ENCODE data around the gene C5orf24.
"Not testable (repeated sequence)": the region's sequence is repeated elsewhere in the genome, so short reads cannot be mapped to it uniquely, and the experiment has no call there.

The C5orf24 gene

DNA sequence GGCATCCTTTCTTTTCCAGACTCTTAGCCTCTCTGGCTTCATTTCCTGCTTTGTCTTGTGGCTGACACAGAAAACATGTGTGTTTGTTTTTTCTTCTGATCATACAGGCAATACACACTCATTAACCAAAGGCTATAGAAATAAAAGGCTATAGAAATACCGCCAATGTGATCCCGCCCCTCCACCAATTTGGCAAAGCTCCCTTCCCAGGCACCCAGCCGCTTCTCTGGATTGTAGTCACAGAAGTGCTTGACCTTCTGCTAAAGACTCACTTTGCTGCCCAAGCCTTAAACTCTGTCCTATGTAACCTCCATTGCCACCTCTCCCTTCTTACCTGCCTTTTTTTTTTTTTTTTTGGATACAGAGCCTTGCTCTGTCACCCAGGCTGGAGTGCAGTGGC lies 33.7 kb downstream of the C5orf24 start:
- no peak for DNase-seq (ENCODE audit: low read depth)
- H3K4me3 ChIP-seq (ENCODE audit: low read depth, low read length): no peak overlapping the region
- TF ChIP-seq, protein P1, sequence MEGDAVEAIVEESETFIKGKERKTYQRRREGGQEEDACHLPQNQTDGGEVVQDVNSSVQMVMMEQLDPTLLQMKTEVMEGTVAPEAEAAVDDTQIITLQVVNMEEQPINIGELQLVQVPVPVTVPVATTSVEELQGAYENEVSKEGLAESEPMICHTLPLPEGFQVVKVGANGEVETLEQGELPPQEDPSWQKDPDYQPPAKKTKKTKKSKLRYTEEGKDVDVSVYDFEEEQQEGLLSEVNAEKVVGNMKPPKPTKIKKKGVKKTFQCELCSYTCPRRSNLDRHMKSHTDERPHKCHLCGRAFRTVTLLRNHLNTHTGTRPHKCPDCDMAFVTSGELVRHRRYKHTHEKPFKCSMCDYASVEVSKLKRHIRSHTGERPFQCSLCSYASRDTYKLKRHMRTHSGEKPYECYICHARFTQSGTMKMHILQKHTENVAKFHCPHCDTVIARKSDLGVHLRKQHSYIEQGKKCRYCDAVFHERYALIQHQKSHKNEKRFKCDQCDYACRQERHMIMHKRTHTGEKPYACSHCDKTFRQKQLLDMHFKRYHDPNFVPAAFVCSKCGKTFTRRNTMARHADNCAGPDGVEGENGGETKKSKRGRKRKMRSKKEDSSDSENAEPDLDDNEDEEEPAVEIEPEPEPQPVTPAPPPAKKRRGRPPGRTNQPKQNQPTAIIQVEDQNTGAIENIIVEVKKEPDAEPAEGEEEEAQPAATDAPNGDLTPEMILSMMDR (IDR thresholded peaks at IDR 0.05; ENCODE audit: low read depth, low read length): no peak
- TF ChIP-seq MYC (IDR thresholded peaks at IDR 0.05; ENCODE audit: low read depth, low read length) (no peak), POLR2A (IDR thresholded peaks at IDR 0.05; ENCODE audit: extremely low read depth, insufficient read length) (no peak)
- TF ChIP-seq, protein P2, sequence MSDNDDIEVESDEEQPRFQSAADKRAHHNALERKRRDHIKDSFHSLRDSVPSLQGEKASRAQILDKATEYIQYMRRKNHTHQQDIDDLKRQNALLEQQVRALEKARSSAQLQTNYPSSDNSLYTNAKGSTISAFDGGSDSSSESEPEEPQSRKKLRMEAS (IDR thresholded peaks at IDR 0.05; ENCODE audit: low read depth, low read length): no peak

DNA sequence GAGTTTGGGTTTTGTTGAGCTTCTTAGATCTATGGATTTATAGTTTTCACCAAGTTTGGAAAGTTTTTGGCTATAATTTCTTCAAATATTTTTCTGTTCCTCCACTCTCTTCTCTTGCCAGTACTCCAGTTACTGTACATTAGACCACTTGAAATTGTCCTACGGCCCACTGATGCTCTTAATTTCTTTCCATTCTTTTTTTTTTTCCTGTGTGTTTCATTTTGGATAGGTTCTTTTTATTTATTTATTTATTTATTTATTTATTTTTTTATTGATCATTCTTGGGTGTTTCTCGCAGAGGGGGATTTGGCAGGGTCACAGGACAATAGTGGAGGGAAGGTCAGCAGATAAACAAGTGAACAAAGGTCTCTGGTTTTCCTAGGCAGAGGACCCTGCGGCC lies 35.2 kb downstream of the C5orf24 start:
- DNase-seq (ENCODE audit: low read depth); H3K4me3 ChIP-seq (ENCODE audit: low read depth, low read length): not testable (repeated sequence)

DNA sequence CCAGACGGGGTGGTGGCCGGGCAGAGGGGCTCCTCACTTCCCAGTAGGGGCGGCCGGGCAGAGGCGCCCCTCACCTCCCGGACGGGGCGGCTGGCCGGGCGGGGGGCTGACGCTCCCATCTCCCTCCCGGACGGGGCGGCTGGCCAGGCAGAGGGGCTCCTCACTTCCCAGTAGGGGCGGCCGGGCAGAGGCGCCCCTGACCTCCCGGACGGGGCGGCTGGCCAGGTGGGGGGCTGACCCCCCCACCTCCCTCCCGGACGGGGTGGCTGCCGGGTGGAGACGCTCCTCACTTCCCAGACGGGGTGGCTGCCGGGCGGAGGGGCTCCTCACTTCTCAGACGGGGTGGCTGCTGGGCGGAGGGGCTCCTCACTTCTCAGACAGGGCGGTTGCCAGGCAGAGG lies 35.9 kb downstream of the C5orf24 start:
- not testable (repeated sequence) for DNase-seq (ENCODE audit: low read depth); H3K4me3 ChIP-seq (ENCODE audit: low read depth, low read length)

DNA sequence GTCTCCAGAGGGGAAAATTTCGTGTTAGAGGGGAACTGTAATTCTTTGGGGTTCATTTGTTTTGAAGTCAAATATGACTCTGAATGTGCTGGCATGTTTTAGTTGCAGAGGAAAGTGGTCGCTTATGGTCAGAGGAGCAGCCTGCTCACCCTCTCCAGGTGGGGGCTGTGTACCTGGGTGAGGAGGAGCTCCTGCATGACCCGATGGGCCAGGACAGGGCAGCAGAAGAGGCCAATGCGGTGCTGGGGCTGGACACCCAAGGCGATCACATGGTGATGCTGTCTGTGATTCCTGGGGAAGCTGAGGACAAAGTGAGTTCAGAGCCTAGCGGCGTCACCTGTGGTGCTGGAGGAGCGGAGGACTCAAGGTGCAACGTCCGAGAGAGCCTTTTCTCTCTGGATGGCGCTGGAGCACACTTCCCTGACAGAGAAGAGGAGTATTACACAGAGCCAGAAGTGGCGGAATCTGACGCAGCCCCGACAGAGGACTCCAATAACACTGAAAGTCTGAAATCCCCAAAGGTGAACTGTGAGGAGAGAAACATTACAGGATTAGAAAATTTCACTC lies 41.9 kb downstream of the C5orf24 start:
- no peak for DNase-seq (ENCODE audit: low read depth)
- TF ChIP-seq, protein P1 (IDR thresholded peaks at IDR 0.05; ENCODE audit: low read depth, low read length): no peak
- TF ChIP-seq, protein P2 (IDR thresholded peaks at IDR 0.05; ENCODE audit: low read depth, low read length): no peak
- TF ChIP-seq MYC (IDR thresholded peaks at IDR 0.05; ENCODE audit: low read depth, low read length) (no peak), POLR2A (IDR thresholded peaks at IDR 0.05; ENCODE audit: extremely low read depth, insufficient read length) (no peak)
- H3K4me3 ChIP-seq (ENCODE audit: low read depth, low read length): no peak overlapping the region

DNA sequence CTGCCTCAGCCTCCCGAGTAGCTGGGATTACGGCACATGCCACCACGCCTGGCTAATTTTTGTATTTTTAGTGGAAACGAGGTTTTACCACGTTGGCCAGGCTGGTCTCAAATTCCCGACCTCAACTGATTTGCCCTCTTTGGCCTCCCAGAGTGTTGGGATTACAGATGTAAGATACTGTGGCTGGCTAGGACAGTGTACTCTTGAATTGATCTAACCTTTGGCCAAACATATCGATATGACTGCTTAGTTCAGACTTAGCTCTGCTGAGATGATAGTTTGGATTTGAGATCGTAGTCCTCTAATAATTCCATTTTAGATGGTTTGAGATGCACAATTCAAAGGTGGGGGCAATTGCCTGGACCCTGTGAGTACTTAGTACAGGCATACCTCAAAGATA lies 43.6 kb downstream of the C5orf24 start:
- TF ChIP-seq, protein P1 (IDR thresholded peaks at IDR 0.05; ENCODE audit: low read depth, low read length): no peak
- no peak for TF ChIP-seq POLR2A (IDR thresholded peaks at IDR 0.05; ENCODE audit: extremely low read depth, insufficient read length)
- TF ChIP-seq, protein P2 (IDR thresholded peaks at IDR 0.05; ENCODE audit: low read depth, low read length): no peak
- no peak for TF ChIP-seq MYC (IDR thresholded peaks at IDR 0.05; ENCODE audit: low read depth, low read length)
- H3K4me3 ChIP-seq (ENCODE audit: low read depth, low read length): no peak overlapping the region
- DNase-seq (ENCODE audit: low read depth): no peak

DNA sequence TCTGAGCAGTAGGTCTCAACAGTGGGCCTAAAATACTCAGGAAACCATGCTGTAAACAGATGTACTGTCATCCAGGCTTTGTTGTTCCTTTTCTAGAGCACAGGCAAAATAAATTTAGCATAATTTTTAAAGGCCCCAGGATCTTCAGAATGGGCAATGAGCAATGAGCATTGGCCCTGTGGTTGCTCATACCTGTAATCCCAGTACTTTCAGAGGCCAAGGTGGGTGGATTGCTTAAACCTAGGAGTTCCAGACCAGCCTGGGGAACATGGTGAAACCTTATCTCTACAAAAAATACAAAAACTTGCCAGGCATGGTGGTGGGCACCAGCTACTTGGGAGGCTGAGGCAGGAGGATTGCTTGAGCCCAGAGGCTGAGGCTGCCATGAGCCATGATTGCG lies 45.7 kb downstream of the C5orf24 start:
- no peak overlapping the region for H3K4me3 ChIP-seq (ENCODE audit: low read depth, low read length)
- DNase-seq (ENCODE audit: low read depth): no peak
- TF ChIP-seq, protein P2 (IDR thresholded peaks at IDR 0.05; ENCODE audit: low read depth, low read length): no peak
- TF ChIP-seq POLR2A (IDR thresholded peaks at IDR 0.05; ENCODE audit: extremely low read depth, insufficient read length) (no peak), MYC (IDR thresholded peaks at IDR 0.05; ENCODE audit: low read depth, low read length) (no peak)
- TF ChIP-seq, protein P1 (IDR thresholded peaks at IDR 0.05; ENCODE audit: low read depth, low read length): no peak

DNA sequence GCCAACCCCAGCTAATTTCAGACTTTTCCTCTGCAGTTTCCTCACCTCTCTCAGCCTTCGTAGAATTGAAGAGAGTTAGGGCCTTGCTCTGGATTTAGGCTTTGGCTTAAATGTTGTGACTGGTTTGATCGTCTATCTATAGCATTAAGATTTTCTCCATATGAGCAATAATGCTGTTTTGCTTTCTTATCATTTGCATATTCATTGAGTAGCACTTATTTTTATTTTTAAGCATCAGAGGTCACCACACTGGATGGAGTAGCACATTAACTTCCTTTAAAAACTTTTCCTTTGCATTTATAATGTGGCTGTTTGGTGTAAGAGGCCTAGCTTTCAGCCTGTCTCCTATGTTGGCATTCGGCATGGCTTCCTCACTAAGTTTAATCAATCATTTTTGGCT lies 46.5 kb downstream of the C5orf24 start:
- H3K4me3 ChIP-seq (ENCODE audit: low read depth, low read length): no peak overlapping the region
- DNase-seq (ENCODE audit: low read depth): no peak
- TF ChIP-seq, protein P2 (IDR thresholded peaks at IDR 0.05; ENCODE audit: low read depth, low read length): no peak
- TF ChIP-seq, protein P1 (IDR thresholded peaks at IDR 0.05; ENCODE audit: low read depth, low read length): no peak
- TF ChIP-seq POLR2A (IDR thresholded peaks at IDR 0.05; ENCODE audit: extremely low read depth, insufficient read length) (no peak), MYC (IDR thresholded peaks at IDR 0.05; ENCODE audit: low read depth, low read length) (no peak)

All from NB4 (cell line).